Activated naive CD8-positive, alpha-beta T cell treated with anti-CD3 and anti-CD28 coated beads, Interleukin-2, amount 10 ng/mL, durations not matched to agents 7 days and 5 days (primary cell): ENCODE measurements around the gene DGKI. TPM values are rescaled to one million over a fixed set of nuclear protein-coding genes. Genes with fewer than 3 reads are reported as not detected.

Source experiments
- ATAC-seq: fragments of 150-1000 bp; cut with Tn5 transposase; one replicate; pipeline ENCODE4 v1.10.0; 2021; ENCODE audit warnings: low read depth, moderate library complexity
- POLR2A ChIA-PET: fragments of 350-600 bp; sonication (Branson Sonifier 250); formaldehyde crosslinking; loops from one replicate; lab custom pipeline; 2021; ENCODE audit warnings: antibody characterized with exemption; lab: Charles Lee
- DNase-seq: peaks from one replicate; pipeline ENCODE4 v3.0.0; 2021
- H3K27ac Mint-ChIP-seq: one replicate; pipeline ENCODE4 v1.8.0; 2022; ENCODE audit warnings: mild to moderate bottlenecking, mixed read lengths
- H3K27me3 Mint-ChIP-seq: one replicate; pipeline ENCODE4 v1.8.0; 2022; ENCODE audit warnings: mild to moderate bottlenecking, moderate library complexity, mixed read lengths
- H3K36me3 Mint-ChIP-seq: one replicate; pipeline ENCODE4 v1.8.0; 2021; ENCODE audit warnings: mild to moderate bottlenecking, mixed read lengths
- H3K4me1 Mint-ChIP-seq: one replicate; pipeline ENCODE4 v1.8.0; 2021; ENCODE audit warnings: mixed read lengths
- H3K4me3 Mint-ChIP-seq: one replicate; pipeline ENCODE4 v1.8.0; 2022; ENCODE audit warnings: mild to moderate bottlenecking, moderate library complexity, mixed read lengths
- H3K9me3 Mint-ChIP-seq: one replicate; pipeline ENCODE4 v1.8.0; 2021; ENCODE audit warnings: mixed read lengths
- total RNA-seq, 2 experiments: library from RNA; stranded (reverse); gene quantifications; one replicate each; pipeline ENCODE4 v1.2.3, GENCODE V29; 2021

DGKI gene
- total RNA-seq, 2 experiments from 2014 or later: not detected

GRCh38 chr7:137480824-137481365, 365.9 kb downstream of the DGKI start:
- H3K9me3 Mint-ChIP-seq: peaks cover 2% of the 10 kb centered on the region
- H3K4me1 Mint-ChIP-seq: no peaks in the 10 kb centered on the region
- POLR2A ChIA-PET: no interaction called here

GRCh38 chr7:137480401-137480800, 366.4 kb downstream of the DGKI start:
- Mint-ChIP-seq H3K27ac (no peak overlapping the region), H3K27me3 (peaks cover 2% of the 10 kb centered on the region), H3K4me3 (no peak overlapping the region), H3K9me3 (peaks cover 2% of the 10 kb centered on the region), H3K36me3 (no peaks in the 10 kb centered on the region), H3K4me1 (no peaks in the 10 kb centered on the region)
- DNase-seq (no peak), ATAC-seq (no peak)
- POLR2A ChIA-PET: no interaction called here

More at GRCh38 chr7:137480824-137481365, 365.9 kb downstream of the DGKI start:
- Mint-ChIP-seq H3K4me3 (no peak overlapping the region), H3K27me3 (peaks cover 2% of the 10 kb centered on the region), H3K36me3 (no peaks in the 10 kb centered on the region), H3K27ac (no peak overlapping the region)
- DNase-seq (no peak), ATAC-seq (no peak)

GRCh38 chr7:137476937-137477336, 369.8 kb downstream of the DGKI start:
- DNase-seq (no peak), ATAC-seq (no peak)
- POLR2A ChIA-PET: no interaction called here
- H3K9me3 Mint-ChIP-seq: no peaks in the 10 kb centered on the region
- no peaks in the 10 kb centered on the region for H3K36me3 Mint-ChIP-seq
- H3K4me3 Mint-ChIP-seq: no peak overlapping the region
- no peaks in the 10 kb centered on the region for H3K4me1 Mint-ChIP-seq
- peaks cover 2% of the 10 kb centered on the region for H3K27me3 Mint-ChIP-seq
- H3K27ac Mint-ChIP-seq: no peak overlapping the region

DNA sequence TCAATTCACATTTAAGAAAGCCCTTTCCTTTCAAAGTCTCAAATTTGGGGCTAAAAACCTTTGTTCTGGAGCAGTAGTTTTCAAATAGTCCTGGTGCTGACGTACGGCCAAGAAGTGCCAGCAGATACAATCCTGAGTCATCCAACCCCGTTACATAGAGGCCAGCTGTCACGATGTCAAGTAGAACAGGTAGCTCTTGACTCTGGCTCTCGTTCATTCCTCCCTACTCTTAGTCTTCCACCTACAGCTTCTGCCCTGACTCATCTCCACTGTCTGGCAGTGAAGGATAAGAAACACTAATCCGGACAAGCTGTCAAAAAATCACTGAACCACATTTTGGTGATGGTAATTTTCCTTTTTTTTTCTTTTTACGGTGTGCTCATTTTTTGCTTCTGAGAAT, 370.8 kb downstream of the DGKI start:
- no peaks in the 10 kb centered on the region for H3K9me3 Mint-ChIP-seq
- H3K4me3 Mint-ChIP-seq: no peak overlapping the region
- H3K4me1 Mint-ChIP-seq: no peaks in the 10 kb centered on the region
- POLR2A ChIA-PET: no interaction called here
- peaks cover 2% of the 10 kb centered on the region for H3K27me3 Mint-ChIP-seq
- ATAC-seq (no peak), DNase-seq (no peak)
- no peaks in the 10 kb centered on the region for H3K36me3 Mint-ChIP-seq
- no peak overlapping the region for H3K27ac Mint-ChIP-seq

DNA sequence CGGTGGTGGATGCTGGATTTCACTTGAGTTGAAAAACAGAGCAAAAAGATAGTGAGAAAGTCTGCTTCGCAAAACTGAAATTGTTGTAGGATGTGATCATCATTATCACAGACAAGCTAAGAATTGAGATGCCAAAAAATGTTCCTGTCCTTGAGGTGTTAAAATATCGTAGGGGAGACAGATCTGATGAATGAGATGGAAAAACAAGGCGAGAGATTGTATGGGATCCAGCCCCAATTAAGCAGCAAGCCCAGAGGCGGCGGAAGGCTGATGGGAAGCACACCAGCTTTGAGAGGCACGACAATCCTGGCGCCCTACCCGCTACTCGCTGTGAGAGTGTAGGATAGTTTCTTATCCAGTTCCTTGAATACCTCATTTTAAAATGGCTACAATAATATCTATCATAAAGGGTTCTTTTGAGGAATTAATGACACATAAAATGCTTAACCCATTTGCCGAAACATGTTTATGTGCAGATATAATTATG, 372.2 kb downstream of the DGKI start:
- Mint-ChIP-seq H3K4me3 (no peak overlapping the region), H3K36me3 (no peaks in the 10 kb centered on the region), H3K9me3 (no peaks in the 10 kb centered on the region), H3K27me3 (peaks cover 2% of the 10 kb centered on the region), H3K27ac (no peak overlapping the region), H3K4me1 (no peaks in the 10 kb centered on the region)
- POLR2A ChIA-PET: no interaction called here
- no peak for ATAC-seq
- DNase-seq: no peak

GRCh38 chr7:137471128-137471527, 375.6 kb downstream of the DGKI start:
- no peak overlapping the region for H3K4me3 Mint-ChIP-seq
- H3K27me3 Mint-ChIP-seq: no peaks in the 10 kb centered on the region
- POLR2A ChIA-PET: no interaction called here
- H3K9me3 Mint-ChIP-seq: no peaks in the 10 kb centered on the region
- ATAC-seq: no peak
- no peaks in the 10 kb centered on the region for H3K4me1 Mint-ChIP-seq
- no peak overlapping the region for H3K27ac Mint-ChIP-seq
- DNase-seq: no peak
- H3K36me3 Mint-ChIP-seq: no peaks in the 10 kb centered on the region

GRCh38 chr7:137469858-137470257, 376.9 kb downstream of the DGKI start:
- no peak overlapping the region for H3K27ac Mint-ChIP-seq
- H3K36me3 Mint-ChIP-seq: no peaks in the 10 kb centered on the region
- no peak for DNase-seq

GRCh38 chr7:137469191-137469811, 377.5 kb downstream of the DGKI start:
- DNase-seq (no peak), ATAC-seq (no peak)
- Mint-ChIP-seq H3K9me3 (no peaks in the 10 kb centered on the region), H3K36me3 (no peaks in the 10 kb centered on the region), H3K27ac (no peak overlapping the region), H3K4me1 (no peaks in the 10 kb centered on the region), H3K27me3 (no peaks in the 10 kb centered on the region), H3K4me3 (no peak overlapping the region)
- POLR2A ChIA-PET: no interaction called here

More at GRCh38 chr7:137469858-137470257, 376.9 kb downstream of the DGKI start:
- H3K27me3 Mint-ChIP-seq: no peaks in the 10 kb centered on the region
- H3K4me3 Mint-ChIP-seq: no peak overlapping the region
- POLR2A ChIA-PET: no interaction called here
- ATAC-seq: no peak
- no peaks in the 10 kb centered on the region for H3K4me1 Mint-ChIP-seq
- H3K9me3 Mint-ChIP-seq: no peaks in the 10 kb centered on the region

GRCh38 chr7:137462847-137463246, 383.9 kb downstream of the DGKI start:
- POLR2A ChIA-PET: no interaction called here
- Mint-ChIP-seq H3K36me3 (no peaks in the 10 kb centered on the region), H3K4me3 (no peak overlapping the region), H3K9me3 (no peaks in the 10 kb centered on the region), H3K27ac (no peak overlapping the region), H3K4me1 (no peaks in the 10 kb centered on the region), H3K27me3 (no peaks in the 10 kb centered on the region)
- ATAC-seq (no peak), DNase-seq (no peak)

GRCh38 chr7:137462074-137462715, 384.6 kb downstream of the DGKI start:
- ATAC-seq (no peak), DNase-seq (no peak)
- no peaks in the 10 kb centered on the region for H3K27me3 Mint-ChIP-seq
- H3K36me3 Mint-ChIP-seq: no peaks in the 10 kb centered on the region
- H3K4me1 Mint-ChIP-seq: no peaks in the 10 kb centered on the region
- H3K9me3 Mint-ChIP-seq: no peaks in the 10 kb centered on the region
- no peak overlapping the region for H3K27ac Mint-ChIP-seq
- POLR2A ChIA-PET: no interaction called here
- H3K4me3 Mint-ChIP-seq: no peak overlapping the region

GRCh38 chr7:137458399-137458798, 388.4 kb downstream of the DGKI start:
- no peaks in the 10 kb centered on the region for H3K4me1 Mint-ChIP-seq
- no peak for ATAC-seq
- H3K27ac Mint-ChIP-seq: no peak overlapping the region
- no peaks in the 10 kb centered on the region for H3K36me3 Mint-ChIP-seq
- no peaks in the 10 kb centered on the region for H3K9me3 Mint-ChIP-seq
- POLR2A ChIA-PET: no interaction called here
- no peak overlapping the region for H3K4me3 Mint-ChIP-seq
- no peak for DNase-seq
- H3K27me3 Mint-ChIP-seq: no peaks in the 10 kb centered on the region

GRCh38 chr7:137454767-137455166, 392.0 kb downstream of the DGKI start:
- no peak overlapping the region for H3K4me3 Mint-ChIP-seq
- H3K27me3 Mint-ChIP-seq: peaks cover 2% of the 10 kb centered on the region
- no peak for ATAC-seq
- POLR2A ChIA-PET: no interaction called here
- H3K4me1 Mint-ChIP-seq: no peaks in the 10 kb centered on the region
- DNase-seq: no peak
- no peaks in the 10 kb centered on the region for H3K36me3 Mint-ChIP-seq
- no peak overlapping the region for H3K27ac Mint-ChIP-seq
- no peaks in the 10 kb centered on the region for H3K9me3 Mint-ChIP-seq

DNA sequence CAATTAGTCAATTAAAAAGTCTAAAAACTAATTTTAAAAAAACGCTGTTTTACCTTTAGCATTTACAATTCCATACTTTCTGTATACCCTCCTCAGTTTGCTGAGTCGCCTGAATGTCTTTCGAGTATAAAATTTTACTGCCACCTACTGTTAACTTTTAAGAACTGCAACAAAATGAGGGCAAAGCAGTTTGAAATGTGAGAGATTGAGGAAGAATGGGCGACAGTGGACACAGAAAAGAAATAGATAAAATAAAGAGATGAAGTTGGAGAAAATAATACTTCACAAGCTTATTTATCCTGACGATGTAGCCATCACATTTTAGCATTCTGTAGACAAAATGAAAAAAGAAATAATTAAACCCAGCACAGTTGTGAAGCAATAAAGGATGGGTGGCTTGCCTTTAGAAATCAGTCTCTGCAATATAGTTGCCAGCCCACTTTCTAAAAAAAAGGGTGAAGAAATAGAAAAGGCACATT, 392.5 kb downstream of the DGKI start:
- POLR2A ChIA-PET: no interaction called here
- H3K27ac Mint-ChIP-seq: no peak overlapping the region
- no peak for ATAC-seq
- peaks cover 2% of the 10 kb centered on the region for H3K27me3 Mint-ChIP-seq
- DNase-seq: no peak
- no peaks in the 10 kb centered on the region for H3K4me1 Mint-ChIP-seq
- no peaks in the 10 kb centered on the region for H3K9me3 Mint-ChIP-seq
- no peaks in the 10 kb centered on the region for H3K36me3 Mint-ChIP-seq
- H3K4me3 Mint-ChIP-seq: no peak overlapping the region

DNA sequence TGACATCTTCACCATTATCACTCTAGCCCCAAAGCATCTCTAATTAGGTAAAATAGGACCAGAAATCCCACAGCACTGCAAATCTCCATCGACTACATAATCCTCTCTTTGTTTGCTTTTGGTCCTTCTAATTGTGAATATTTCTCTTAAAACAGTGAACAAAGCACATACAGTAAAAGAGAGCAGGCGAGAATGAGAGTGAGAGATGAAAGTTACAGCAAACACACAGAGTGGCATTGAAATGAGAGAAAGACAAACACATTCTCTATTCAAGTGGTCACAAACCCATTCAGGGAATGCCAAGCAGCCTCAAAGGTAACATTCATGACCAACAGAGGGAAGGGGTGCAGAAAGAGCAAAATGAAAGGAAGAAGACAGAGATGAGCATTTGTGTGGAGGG, 393.4 kb downstream of the DGKI start:
- no peaks in the 10 kb centered on the region for H3K9me3 Mint-ChIP-seq

More for the DNA sequence above, 393.4 kb downstream of the DGKI start:
- Mint-ChIP-seq H3K4me1 (no peaks in the 10 kb centered on the region), H3K27me3 (peaks cover 2% of the 10 kb centered on the region), H3K27ac (no peak overlapping the region), H3K36me3 (no peaks in the 10 kb centered on the region), H3K4me3 (no peak overlapping the region)
- ATAC-seq (no peak), DNase-seq (no peak)
- POLR2A ChIA-PET: no interaction called here
